RWPE2 (cell line): ENCODE measurements around the gene ZGLP1.
"Not testable (repeated sequence)": the region's sequence is repeated elsewhere in the genome, so short reads cannot be mapped to it uniquely, and the experiment has no call there.

ENCODE experiments used
- ATAC-seq: fragments of 200-7000 bp; cut with Tn5 transposase; 3 replicates; pipeline ENCODE4 v1.9.1; 2021; ENCODE audit warnings: low read depth
- DNase-seq: peaks from one replicate; pipeline ENCODE4 v3.0.0-alpha.2; 2020; ENCODE audit warnings: low spot score
- H3K27ac ChIP-seq: fragments of 450-650 bp; 2 replicates; pipeline ENCODE4 v1.5.1; 2017; ENCODE audit warnings: mild to moderate bottlenecking; ENCODE audit not compliant: poor library complexity, severe bottlenecking
- H3K27me3 ChIP-seq: fragments of 250-450 bp; sonication (Bioruptor Pico); 2 replicates; pipeline ENCODE4 v1.5.1; 2021; ENCODE audit warnings: mild to moderate bottlenecking, moderate library complexity; ENCODE audit not compliant: insufficient read depth, poor library complexity, severe bottlenecking
- H3K36me3 ChIP-seq: fragments of 250-450 bp; sonication (Bioruptor Pico); 2 replicates; pipeline ENCODE4 v1.5.1; 2020; ENCODE audit warnings: low read depth, mild to moderate bottlenecking, moderate library complexity
- H3K4me1 ChIP-seq: fragments of 250-450 bp; sonication (Bioruptor Pico); 2 replicates; pipeline ENCODE4 v1.5.1; 2021; ENCODE audit warnings: mild to moderate bottlenecking, moderate library complexity; ENCODE audit not compliant: insufficient read depth, poor library complexity, severe bottlenecking
- H3K4me3 ChIP-seq: fragments of 250-450 bp; sonication (Bioruptor Pico); 2 replicates; pipeline ENCODE4 v1.5.1; 2021; ENCODE audit warnings: mild to moderate bottlenecking, moderate library complexity; ENCODE audit not compliant: severe bottlenecking
- H3K9me3 ChIP-seq: fragments of 250-450 bp; sonication (Bioruptor Pico); 2 replicates; pipeline ENCODE4 v1.5.1; 2021; ENCODE audit warnings: mild to moderate bottlenecking, moderate library complexity; ENCODE audit not compliant: severe bottlenecking
- TF ChIP-seq, protein P1 (sequence below): fragments of 450-650 bp; IDR thresholded peaks from one replicate; pipeline ENCODE4 v1.5.1; 2017; ENCODE audit warnings: mild to moderate bottlenecking, moderate library complexity; ENCODE audit not compliant: poor library complexity, severe bottlenecking

The ZGLP1 gene

DNA sequence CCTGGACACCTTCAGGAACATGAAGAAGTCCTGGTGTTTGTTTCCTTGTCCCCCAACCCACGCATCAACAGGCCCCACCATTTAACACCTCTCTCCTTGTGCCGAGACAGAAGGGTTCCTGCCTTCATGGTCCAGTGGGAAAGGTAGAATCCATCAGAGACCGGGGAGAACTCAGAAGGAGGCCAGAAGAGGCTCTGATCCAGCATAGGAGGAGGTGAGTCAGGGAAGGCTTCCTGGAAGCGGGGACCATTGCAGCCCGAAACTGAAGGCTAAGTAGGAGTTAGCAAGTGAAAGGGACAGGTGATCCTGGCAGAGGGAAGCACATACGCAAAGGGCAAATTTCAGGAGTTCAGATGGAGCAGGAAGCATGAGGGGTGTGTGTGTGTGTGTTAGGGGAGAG, 29.3 kb upstream of the ZGLP1 start:
- TF ChIP-seq, protein P1, sequence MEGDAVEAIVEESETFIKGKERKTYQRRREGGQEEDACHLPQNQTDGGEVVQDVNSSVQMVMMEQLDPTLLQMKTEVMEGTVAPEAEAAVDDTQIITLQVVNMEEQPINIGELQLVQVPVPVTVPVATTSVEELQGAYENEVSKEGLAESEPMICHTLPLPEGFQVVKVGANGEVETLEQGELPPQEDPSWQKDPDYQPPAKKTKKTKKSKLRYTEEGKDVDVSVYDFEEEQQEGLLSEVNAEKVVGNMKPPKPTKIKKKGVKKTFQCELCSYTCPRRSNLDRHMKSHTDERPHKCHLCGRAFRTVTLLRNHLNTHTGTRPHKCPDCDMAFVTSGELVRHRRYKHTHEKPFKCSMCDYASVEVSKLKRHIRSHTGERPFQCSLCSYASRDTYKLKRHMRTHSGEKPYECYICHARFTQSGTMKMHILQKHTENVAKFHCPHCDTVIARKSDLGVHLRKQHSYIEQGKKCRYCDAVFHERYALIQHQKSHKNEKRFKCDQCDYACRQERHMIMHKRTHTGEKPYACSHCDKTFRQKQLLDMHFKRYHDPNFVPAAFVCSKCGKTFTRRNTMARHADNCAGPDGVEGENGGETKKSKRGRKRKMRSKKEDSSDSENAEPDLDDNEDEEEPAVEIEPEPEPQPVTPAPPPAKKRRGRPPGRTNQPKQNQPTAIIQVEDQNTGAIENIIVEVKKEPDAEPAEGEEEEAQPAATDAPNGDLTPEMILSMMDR = no peak
- no peaks in the 10 kb centered on the region for H3K27me3 ChIP-seq
- no peaks in the 10 kb centered on the region for H3K9me3 ChIP-seq
- no peak overlapping the region for H3K4me3 ChIP-seq
- no peaks in the 10 kb centered on the region for H3K36me3 ChIP-seq
- no peaks in the 10 kb centered on the region for H3K4me1 ChIP-seq
- DNase-seq (no peak), ATAC-seq (no peak)
- H3K27ac ChIP-seq = no peak overlapping the region

DNA sequence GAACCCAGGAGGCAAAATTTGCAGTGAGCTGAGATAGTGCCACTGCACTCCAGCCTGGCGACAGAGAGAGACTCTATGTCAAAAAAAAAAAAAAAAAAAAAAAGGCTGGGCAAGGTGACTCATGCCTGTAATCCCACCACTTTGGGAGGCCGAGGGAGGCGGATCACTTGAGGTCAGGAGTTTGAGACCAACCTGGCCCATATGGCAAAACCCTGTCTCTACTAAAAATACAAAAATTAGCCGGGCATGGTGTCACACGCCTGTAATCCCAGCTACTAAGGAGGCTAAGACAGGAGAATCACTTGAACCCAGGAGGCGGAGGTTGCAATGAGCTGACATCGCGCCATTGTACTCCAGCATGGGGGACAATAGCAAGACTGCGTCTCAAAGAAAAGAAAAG, 27.1 kb upstream of the ZGLP1 start:
- ATAC-seq, H3K27ac ChIP-seq, DNase-seq, H3K27me3 ChIP-seq, H3K4me1 ChIP-seq, H3K36me3 ChIP-seq, H3K4me3 ChIP-seq, H3K9me3 ChIP-seq: not testable (repeated sequence)

- no peak overlapping the region for H3K4me3 ChIP-seq
- H3K9me3 ChIP-seq = no peaks in the 10 kb centered on the region
- no peaks in the 10 kb centered on the region for H3K4me1 ChIP-seq
- no peaks in the 10 kb centered on the region for H3K27me3 ChIP-seq
- TF ChIP-seq, protein P1 = no peak
- peaks cover 13% of the 10 kb centered on the region; the same call in 1 of the 2 replicates for H3K36me3 ChIP-seq
- no peak for ATAC-seq
- no peak overlapping the region for H3K27ac ChIP-seq
- no peak for DNase-seq
Observed at GRCh38 chr19:10335352-10335985, 25.9 kb upstream of the ZGLP1 start.

DNA sequence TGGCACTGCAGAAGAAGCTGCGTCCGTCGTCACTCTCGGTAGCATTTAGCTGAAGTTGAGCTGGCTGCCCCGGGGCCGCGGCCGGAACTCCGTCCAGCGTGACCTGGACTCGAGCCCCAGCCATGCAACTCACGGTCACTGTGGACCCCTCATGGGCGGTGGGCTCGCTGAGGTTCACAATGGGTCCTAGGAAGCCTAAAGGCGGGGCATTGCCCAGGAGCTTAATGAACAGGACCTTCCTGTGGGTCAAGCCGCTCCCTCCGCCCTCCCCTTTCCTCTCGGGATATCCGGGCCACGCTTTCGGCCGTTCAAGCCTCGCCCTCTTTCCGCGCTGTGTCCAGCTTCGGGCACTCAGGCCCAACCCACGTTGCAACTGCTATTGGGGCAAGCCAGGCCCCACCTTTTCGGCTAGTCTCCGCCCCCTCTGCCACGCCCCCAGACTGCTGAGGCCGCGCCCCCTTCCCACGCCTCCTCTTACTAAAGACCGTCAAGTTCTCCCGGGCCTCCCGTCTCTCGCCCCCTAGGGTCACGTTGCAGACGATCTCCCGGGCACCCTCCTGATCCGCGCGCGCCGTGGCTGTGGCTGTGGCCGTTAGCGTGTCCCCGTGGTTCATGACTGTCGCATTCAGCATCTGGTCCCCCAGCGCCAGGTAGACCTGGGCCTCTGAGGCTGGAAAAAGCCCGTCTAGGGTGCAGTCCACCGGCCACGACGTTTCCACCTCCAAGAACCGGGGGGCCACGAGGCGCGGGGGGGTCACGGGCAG, 25.2 kb upstream of the ZGLP1 start:
- TF ChIP-seq, protein P1 = peak; percentile 12
- H3K9me3 ChIP-seq = no peaks in the 10 kb centered on the region
- peak; percentile 81 for ATAC-seq
- H3K4me1 ChIP-seq = no peaks in the 10 kb centered on the region
- peak overlapping the region; percentile 49 for H3K27ac ChIP-seq
- H3K4me3 ChIP-seq = peak overlapping the region; percentile 84
- DNase-seq = peak; percentile 95
- peaks cover 19% of the 10 kb centered on the region for H3K36me3 ChIP-seq
- no peaks in the 10 kb centered on the region for H3K27me3 ChIP-seq

- H3K36me3 ChIP-seq = peaks cover 27% of the 10 kb centered on the region
Observed at GRCh38 chr19:10333758-10334587, 24.4 kb upstream of the ZGLP1 start.

More at GRCh38 chr19:10333758-10334587, 24.4 kb upstream of the ZGLP1 start:
- DNase-seq (no peak), ATAC-seq (peak; percentile 22)
- H3K9me3 ChIP-seq = no peaks in the 10 kb centered on the region
- H3K4me3 ChIP-seq = peak overlapping the region; percentile 84
- no peaks in the 10 kb centered on the region for H3K27me3 ChIP-seq
- TF ChIP-seq, protein P1 = no peak
- H3K4me1 ChIP-seq = no peaks in the 10 kb centered on the region
- H3K27ac ChIP-seq = peak overlapping the region; percentile 49
